ENCODE measurements around the gene CELF4.

Gene CELF4

DNA sequence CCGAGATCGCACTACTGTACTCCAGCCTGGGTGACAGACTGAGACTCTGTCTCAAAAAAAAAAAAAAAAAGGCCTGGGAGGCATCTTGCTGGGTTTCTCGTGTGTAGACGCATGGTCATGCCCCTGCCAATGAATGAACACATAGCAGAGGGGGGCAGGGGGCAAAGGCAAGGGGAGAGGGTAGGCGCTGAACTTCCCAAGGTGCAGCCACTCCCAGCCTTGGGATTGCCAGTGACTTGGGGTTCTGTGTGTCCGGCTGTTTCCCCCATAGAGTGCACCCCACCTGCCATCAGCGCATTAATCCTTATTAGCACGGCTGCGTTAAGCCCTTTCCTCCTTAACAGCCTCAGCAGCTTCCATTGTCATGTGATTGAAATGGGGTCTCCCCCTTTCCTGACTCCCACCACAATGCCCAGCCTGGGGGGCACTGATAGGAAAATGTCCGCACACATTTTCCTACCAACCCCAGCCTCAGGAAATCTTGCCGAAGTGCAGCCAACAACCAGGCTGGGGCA lies 225.8 kb downstream of the CELF4 start:
- DNase-seq, result no peak

DNA sequence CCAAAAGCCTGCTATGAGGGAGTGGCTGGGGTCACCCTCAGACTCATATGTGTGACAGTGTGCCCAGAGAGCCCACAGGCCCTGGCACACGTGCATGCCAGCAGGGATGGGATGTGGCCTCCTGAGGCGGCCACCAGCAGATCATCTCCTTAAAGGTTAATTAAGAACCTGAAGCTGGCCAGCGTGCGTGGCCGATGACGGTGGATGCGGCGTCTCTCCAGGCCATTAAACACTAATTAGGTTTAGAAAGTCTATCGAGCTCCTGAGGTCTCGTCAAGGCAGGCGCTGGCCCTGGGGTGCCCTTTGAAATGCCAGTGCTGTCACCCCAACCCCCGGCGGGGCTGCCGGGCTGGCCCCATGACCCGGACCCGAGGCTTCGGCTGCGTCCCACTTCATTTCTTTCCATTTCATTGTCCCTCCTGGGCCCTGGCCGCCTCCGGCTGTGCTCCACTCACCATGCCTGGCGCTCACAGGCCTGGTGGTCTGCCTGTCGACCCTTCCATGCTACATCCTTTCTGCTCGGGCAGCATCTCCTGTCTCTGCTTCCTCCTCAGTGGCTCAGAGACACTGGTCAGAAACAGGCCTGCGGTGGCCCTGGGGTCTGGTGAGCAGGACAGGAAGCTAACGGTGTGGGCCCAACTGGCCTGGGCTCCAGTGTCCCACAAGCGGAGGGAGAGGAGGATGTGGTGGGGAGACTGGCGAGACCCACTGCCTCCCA lies 228.9 kb downstream of the CELF4 start:
- DNase-seq, result no peak

DNA sequence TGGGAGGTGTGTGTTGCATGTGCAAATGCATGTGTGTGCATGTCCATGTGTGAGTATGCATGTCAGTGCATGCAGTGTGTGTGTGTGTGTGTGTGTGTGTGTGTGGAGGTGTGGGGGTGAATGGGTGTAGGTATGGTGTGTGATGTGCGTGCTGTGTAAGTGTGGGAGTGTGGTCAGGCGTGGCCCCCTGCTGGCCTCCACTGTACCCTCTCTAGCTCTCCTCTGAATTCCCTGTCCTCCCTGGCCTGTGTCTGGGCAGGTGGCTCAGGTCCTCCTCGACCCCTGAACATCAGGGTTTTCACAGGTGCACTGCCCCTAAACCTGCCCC lies 230.2 kb downstream of the CELF4 start:
- no peak for DNase-seq

DNA sequence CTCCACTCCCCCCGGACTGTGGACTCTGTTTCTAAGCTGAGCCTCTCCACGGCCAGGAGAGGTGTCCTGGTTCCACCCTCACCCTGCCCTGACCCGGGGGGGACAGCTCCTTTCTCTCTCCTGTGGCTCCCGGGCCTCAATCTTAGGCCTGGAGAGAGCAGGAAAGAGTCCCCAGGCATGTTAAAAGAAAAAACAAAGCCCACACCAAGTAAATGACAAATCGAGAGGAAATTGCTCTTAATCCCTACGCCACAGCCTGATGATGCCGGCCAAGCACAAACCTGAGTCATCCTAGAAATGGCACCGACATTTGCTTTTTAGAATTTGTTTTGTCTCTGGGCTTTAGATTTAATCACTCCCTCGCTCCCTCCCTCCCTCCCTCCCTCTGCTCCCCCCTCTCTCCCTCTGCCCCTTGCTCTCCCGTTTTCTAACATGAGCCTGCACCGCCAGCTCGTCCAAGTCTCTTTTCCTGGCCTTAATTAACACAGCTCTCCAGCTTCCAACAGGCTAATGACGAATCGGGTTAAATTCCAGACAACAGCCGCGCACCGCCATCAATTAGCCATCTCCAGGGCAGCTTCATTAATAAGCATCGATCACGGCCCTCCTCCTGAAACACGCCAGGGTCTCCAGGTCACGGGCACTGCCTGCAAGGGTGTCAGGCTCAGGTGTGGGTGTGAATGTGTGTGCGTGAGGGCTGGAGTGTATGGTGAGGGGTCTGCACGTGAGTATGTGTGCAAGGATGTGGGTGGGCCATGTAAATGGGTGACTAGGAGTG lies 230.8 kb downstream of the CELF4 start:
- no peak for DNase-seq

DNA sequence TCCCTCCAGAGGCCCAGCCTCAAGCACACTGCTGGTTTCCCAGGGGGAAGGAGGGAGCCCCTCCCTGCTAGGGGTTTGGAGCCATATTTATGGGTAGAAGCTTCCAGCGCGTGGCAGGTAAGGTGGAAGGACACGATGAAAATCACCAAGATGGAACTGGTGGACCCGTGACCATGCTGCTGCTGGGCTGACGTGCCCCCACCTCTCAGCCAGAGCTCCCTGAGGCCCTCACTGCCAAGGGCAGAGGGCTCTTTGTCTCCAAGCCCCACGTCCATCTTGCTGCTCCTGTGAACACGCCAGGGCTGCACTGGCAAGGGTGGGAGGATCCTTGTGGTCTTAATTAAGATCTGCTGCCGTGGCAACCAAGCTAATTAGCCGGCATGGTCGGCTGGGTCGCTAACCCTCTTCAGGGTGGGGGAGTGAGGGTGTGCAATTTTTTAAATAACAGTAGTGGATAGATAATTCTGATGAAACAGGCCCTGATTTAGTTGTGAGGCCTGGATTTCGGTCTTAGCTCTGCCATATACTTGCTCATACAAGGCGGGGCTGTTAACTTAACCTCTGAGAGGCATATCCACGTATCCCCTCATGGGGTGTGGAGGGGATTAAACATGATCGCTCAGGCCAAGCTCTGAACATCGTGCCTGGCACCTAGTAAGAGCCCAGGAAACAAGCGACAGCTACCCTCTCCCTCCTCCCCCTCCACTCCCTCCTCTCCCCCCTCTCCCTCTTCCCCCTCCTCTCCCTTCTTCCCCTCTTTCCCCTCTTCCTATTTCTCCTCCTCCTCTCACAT lies 232.8 kb downstream of the CELF4 start:
- DNase-seq, result no peak

DNA sequence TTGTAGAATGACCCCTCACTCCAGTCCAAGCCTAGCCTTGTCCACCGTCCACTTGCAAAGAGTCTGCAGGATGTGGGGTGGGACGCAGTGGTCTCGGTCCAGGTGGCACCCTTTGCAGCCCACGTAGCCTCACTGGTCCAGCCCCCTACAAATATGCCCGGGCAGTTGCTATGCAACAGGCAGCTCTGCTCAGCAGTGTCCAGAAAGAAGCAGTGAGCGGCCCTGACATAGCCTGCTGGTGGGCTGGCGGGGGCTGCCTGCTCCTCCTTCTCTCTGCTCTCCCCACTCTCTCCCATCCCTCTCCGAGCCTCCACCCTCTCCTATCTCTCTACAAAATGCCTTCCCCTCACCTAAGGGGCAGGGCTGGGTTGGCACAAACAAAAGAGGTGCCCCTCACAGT lies 233.4 kb downstream of the CELF4 start:
- no peak for DNase-seq

DNA sequence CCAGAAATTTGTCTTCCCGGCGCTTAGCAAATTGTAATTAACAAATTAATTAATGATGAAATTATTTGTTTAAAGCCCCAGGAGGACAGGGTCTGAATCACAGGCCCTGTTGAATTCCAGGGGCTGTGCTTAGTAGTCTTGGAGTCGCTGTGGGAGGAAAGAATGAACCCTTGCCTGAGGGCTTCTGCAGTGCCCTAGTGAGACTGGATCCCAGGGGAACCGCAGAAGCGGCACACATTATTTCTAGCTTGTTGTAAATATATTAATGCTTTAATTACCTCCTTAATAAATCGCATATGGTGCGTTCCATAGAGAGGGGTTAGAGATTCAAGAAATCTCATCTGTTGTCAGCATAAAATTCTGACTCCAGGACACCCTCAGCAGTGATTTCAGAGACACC lies 235.4 kb downstream of the CELF4 start:
- no peak for DNase-seq

DNA sequence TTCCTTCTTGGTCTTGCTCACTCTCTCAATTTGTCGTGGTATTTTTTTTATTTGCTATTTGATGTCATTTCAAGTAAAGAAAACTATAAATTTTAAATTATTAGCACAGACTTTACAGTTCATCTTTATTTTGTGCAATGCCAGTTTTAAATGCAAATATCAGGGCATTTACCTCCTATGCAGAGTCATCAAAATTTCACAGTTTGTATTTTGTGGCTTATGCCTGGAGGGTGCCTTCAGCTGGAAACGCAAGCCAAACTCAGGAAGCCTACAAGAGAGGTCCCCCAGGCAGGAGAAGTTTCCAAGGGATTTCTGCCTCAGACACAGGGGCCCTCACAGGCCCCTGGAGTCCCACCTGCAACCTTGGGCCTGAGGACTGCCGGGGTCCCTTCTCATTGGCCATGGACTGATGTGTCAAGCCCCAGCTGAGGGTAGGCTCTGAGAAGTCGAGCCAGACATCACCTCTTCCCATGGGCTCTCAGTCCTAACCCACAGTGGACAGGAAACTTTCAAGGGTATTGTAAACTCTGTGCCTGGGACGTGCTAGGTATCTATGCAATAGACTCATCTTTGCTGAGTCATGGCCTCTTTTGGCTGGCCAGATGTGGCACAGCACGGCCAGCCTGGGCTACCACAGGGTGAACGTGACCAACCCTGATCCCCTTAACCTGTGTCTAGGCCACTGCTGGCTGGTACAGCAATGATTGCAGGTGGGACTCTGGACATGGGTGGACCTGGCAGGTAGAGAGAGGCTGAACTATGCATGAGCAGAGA lies 236.5 kb downstream of the CELF4 start:
- no peak for DNase-seq

DNA sequence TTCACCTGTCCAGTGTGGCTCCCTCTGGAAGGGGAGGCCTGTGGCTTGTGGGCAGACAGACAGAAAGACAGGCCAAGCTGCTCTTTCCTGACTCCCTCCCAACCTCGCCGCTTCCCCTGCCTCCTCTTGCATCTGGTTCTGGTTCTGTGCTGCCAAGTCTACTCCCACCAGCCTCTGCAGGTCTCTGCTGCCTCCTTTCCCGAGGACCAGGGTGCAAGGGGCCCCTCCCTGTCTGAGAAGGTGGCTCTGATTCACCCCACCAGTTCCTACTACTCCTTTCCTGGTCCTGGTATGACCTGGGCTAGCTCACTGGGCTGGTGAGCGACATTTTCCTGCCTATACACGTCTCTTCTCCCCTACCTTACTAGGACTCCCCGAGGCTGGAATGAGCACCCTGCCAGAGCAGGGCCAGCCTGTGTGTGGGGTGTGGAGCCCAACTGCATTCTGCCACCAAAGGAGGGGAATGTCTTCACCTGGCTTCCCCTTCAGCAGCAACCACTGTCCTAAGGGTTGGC lies 238.5 kb downstream of the CELF4 start:
- no peak for DNase-seq

DNA sequence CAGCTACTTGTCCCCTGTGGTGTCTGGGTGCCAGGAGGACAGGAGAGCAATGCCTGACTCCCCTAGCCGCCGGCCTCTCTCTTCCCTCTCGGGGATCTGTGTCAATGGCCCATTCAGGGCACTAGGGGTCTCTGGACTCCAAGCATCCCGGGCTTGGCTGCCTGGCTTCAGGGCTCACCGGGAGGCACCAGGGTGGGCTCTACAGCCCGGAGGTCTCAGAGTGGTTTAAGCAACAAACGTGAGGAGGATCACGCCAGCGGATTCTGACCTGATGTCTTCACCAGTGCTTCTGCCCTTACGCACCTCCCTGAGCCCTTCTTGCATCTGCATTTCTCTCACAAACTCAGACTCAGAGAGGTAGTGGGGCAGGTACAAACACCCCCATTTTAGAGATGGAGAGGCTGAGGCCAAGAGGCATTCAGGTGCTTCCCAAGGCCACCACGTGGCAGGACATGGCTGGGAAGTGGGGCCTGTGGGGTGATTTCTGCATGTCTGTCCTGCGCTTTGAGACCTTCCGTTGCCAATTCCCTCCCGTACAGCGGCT lies 243.0 kb downstream of the CELF4 start:
- DNase-seq, result no peak

DNA sequence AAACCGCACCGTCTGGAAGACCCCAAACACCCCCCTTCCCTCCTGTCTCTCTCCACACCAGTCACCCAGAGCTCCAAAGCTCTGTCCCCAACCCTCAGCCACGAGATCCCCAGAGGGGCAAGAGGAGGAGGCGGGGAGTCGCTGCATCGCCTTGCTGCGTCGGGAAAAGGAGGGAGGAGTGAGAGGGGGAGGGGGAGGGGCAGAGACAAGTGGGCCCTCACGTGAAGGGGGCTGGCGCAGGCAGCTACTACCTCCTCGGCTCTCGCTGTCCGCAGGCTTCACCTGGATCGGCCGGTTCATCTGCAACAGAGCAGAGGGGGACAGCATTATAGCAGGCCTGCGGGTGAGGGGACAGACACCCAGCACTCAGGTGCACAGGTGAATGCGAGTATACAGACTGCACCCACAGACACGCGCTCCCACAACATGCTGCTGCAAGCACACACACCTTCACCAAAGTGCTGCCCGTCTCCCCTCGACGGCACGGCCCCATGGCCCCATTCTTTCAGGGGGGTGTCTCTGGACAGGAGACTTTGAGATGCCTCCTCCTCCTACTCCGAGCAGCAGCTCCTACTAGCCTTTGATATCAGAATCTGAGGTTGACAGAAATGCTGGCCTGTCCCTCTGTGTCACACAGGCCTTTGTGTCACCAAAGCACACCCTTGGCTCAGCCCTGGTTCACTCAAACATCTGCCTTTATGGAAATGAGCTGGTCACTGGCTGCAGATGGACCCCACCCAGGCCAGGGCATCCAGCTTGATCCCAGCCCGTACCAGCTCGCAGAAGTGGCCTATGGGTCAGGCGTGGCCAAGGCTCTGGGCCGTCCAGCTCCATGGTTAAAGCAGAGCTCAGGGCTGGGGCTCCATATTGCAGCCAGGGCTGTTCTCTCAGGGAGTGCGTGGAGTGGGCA lies 243.8 kb downstream of the CELF4 start:
- no peak for DNase-seq

DNA sequence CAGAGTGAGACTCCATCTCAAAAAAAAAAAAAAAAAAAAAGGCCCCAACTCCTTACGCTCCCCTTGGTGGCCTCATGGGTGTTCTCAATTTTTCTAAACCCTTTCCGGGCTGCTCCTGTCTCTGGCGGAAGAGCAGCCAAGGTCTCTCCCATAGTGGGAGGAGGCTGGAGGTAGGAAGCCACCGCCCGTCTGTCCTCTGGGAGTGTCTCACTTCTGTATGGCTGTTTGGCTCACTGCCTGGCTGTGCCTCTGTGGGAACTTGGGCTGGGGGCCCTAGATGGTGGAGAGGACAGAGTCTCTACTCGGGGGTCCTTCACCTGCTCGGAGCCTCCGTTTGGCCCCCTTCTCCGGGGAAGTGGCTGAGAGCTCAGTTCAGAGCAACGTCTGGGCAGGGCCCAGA lies 245.3 kb downstream of the CELF4 start:
- no peak for DNase-seq

DNA sequence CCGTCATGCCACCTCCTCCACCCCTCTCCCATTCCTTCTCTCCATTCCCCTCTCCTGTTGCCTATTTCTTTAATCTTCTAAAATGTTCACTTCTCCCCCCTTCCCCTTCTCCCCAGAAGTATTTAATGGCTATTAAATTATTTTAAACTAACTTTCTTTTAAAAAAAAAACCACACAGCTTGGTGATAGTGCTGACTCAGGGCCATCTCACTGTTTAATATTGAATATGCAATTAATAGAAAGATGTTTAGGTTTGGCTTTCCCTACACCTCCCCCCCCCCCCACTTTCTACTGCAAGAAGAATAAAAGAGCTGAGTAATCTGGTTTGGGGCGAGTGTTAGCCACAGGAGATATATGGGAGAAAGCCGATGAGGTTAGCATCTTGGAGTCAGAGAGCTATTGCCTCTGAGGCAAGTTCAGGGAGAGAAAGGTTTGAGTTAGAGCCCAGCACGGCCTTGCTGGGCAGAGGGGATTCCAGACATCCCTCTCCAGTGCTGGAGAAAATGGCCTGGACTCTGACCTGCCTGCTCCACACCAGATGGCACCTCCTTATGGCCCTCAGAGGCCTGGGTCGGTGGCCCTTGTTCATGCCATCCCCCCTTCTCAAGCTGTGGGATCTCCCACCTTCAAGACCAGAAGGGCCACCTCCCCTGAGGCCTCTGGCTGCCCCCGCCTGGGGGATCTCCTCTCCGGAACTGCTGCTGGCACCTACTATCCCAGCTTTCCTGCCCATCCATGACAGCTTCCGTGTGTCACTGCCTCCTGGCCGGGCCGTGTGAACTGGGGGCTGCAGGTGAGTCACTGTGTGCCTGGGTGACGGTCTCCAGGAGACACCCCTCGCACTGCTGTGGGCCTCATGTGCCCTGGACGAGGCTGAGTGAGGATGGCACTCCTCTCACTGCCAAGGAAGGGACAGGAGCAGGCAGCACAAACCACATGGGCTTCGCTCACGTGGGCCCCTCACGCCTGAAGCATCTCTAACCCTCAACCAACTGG lies 246.9 kb downstream of the CELF4 start:
- no peak for DNase-seq

DNA sequence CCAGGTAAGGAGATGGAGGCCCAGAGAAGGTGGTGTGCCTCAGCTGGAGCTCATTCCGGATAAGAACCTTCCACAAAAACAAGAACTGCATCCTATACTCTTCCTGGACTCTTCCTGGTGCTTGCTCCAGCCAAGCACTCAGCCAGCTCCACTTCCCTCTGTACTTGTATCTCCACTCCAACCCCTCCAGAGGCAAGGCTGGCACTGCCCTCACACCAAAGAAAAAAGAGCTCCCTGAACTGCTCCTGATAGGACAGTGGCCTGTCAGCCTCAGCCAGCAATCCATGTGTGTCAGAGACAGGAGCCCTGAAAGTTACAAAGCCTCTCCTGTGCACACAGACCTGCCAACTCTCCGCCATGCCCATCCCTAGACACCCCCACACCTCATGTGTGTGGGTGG lies 248.1 kb downstream of the CELF4 start:
- DNase-seq, result no peak

DNA sequence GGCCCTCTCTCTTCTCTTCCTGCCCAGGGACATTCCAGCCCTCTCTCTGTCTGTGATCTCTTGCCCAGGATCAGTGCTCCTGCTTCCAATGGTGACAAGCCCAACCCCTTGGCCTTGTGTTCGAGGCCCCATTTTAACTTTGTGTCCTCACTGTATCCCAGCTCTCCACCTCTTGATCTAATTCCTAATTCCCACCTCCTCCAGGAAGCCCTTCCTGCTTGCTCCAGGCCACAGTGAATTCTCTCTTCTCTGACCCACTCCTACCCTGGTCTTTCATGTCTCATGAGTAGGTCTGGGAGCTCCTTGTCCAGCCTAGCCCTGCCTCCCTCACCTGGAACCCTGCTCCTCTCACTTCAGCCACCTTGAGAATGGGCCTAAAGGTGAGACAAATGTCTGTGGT lies 249.1 kb downstream of the CELF4 start:
- no peak for DNase-seq

DNA sequence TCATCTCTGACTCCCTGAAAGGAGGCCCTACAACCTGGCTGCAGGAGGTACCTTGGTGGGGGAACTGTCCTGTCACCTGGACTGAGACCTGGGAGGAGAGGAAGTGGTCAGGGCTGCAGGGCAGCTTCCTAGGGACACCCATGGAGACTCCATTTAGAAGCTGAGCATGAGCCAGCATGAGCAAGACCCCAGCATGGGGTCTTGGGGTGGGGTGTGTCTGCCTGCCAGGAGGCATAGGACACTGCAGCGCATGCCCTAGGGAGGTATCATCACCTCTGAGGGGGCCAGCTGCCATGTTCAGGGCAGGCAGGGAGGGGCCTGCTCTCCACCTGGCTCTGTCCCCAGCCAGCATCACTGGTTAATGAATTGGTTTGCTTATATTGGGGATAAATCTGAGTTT lies 249.7 kb downstream of the CELF4 start:
- no peak for DNase-seq

DNA sequence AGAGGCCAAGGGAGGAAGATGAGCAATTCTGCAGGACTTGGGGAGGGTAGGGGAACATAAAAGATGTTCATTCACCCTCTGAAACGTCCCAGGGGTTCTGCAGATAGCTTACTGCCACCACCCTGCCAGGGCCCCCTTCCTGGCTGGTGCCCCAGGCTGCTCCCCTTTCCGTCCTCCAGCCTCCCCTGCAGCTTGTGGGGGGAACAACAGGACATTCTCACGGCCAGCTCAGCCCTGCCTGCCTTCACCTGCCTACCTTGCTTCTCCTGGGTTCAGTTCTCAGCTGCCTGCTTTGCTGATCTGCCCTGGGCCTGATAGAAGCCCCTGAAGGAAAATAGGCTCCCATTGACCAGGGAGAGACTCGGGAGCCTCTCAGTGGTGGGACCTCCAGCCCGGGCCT lies 251.1 kb downstream of the CELF4 start:
- no peak for DNase-seq

DNA sequence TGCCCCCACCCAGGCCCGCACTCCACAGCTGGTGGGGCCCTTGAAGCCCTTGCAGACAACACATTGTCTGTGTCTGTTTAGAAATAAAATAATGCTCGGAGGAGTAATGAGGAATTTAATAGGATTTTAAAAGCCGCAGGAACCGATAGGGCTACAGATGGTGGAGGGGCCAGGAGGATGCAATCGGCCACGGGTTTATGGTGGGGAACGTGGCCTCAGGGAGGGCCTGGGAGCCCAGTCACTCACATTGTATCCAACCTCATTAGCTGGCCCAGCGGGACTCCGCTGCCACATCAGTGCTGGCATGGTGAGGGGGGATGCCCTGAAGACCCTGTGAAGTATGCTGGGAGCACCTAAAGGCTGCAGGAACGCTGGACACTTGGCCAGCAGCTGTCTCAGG lies 252.0 kb downstream of the CELF4 start:
- DNase-seq, result no peak

DNA sequence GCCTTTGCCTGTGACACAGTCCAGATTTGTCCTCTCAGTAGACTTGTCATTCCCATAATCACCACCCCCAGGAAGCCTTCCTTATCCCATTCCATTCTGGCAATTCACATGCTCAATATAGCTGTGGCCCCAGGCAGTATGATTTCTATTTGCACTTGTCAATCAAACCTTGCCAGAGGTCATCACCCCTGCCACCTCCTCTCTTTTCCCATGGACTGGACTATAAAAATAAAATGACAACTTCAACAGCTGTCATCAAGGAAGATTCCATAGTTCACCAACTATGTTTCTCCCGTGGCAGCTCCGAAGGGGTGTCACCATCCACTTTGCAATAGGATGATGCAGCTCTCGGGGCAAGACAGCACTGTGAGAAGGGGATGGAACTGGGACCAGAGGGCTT lies 255.7 kb downstream of the CELF4 start:
- DNase-seq, result no peak

DNA sequence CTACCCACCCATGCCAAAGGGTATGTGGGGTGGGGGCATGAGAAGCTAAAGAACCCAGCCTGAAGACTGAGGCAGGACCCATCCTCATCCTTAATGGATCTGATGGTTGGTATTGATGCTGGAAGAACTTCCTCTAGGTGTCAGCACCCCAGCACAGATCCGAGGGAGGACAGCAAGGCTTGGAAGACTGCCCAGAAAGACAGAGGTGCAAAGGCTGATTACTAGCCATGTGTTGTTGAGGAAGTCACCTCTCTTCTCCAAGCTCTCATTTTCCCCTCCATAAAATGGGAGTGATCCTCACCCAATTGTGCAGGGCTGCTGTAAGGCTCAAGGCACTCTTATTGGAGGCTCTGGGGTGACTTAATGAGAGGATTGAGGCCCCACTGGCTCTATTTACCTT lies 256.5 kb downstream of the CELF4 start:
- DNase-seq, result no peak
